GM12872 (cell line): ENCODE data around the gene DNMT3B.

Source experiments
- TF ChIP-seq, protein P1 (sequence below): IDR thresholded peaks from 3 replicates; pipeline ENCODE4 v1.5.1; 2011; ENCODE audit warnings: low read depth, mild to moderate bottlenecking, low read length, moderate library complexity; ENCODE audit not compliant: insufficient read depth

DNMT3B gene

DNA sequence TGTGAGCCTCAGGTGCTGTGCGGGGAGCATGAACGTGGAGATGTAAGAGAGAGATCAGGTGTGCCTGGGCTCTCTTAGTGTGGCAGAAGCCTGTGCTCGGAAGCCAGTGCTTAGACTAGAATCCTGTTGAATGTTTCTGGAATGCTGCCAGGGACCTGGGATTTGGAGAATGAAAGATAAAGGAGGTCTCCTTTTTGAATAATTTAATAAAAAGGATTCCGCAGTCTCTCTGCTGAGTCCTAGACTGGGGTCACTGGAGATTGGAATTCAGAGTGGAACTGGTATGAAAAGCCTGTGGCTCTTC lies 77.7 kb downstream of the DNMT3B start:
- TF ChIP-seq, protein P1, sequence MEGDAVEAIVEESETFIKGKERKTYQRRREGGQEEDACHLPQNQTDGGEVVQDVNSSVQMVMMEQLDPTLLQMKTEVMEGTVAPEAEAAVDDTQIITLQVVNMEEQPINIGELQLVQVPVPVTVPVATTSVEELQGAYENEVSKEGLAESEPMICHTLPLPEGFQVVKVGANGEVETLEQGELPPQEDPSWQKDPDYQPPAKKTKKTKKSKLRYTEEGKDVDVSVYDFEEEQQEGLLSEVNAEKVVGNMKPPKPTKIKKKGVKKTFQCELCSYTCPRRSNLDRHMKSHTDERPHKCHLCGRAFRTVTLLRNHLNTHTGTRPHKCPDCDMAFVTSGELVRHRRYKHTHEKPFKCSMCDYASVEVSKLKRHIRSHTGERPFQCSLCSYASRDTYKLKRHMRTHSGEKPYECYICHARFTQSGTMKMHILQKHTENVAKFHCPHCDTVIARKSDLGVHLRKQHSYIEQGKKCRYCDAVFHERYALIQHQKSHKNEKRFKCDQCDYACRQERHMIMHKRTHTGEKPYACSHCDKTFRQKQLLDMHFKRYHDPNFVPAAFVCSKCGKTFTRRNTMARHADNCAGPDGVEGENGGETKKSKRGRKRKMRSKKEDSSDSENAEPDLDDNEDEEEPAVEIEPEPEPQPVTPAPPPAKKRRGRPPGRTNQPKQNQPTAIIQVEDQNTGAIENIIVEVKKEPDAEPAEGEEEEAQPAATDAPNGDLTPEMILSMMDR, result no peak

DNA sequence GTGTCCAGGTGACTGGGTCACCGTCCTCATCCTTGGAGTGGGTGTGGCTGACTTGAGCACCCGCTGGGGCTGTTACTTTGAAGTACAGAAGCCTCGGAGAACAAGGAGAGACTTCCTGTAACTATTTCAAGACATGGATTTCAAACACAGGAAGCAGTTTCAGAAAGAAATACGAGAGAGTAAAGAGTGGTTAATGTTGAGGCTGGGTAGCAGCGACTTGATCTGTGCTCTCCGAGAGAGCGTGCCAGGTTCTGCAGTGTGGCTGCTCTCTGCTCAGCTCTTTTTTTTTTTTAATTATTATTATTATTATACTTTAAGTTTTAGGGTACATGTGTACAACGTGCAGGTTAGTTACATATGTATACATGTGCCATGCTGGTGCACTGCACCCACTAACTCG lies 79.0 kb downstream of the DNMT3B start:
- TF ChIP-seq, protein P1, result no peak

DNA sequence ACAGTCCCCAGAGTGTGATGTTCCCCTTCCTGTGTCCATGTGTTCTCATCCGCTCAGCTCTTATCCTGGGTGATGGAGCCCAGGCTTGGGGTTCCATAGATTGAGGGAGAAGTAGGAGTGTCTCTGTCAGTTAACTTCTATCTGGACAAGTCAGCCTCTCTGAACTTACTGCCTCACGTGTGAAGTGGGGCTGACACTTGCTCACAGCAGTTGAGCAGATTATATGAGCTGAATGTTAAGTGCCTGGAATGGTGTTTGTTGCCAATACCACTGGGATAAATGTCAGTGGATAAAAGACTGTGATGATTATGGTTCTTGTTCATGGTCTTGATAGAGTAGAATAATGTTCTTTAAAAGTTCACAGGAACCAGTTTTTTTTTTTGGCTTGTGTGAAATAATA lies 79.4 kb downstream of the DNMT3B start:
- TF ChIP-seq, protein P1, result no peak

DNA sequence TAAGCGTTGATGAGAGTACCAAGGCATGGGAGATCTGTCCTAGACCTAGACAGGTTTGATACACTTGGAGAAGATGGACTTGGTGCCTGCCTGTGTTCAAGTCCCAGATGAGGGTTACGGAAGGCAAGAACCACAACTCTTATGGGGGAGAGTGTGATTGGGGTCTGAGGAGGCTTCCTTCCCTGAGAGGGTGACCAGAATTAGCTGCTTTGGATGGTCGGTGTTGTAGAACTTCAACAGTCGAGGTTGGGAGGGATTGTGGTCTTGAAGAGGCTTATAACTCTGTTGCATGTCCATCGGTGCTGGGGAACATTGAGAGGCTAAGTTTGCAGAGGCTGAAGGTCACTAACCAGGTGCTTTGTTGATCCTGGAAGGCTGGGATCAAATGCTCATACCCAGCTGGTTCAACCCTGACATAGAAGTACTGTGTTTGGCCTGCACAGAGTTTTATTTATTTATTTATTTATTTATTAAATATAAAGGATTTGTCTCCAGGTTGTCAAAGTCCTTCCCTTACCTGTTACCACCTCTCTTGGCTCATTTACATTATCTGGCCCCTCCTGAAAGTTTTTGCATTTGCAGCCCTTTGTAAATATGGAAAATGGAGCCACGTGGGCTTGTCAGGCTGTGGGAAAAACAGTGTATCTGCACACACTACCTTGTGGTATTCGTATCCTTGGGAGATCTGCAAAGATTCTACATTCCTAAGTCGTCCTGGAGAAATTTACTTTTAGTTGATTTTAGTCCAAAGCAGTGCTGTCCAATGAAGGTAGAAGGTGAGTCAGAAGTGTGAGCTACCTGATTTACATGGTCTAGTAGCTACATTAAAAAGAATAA lies 80.7 kb downstream of the DNMT3B start:
- TF ChIP-seq, protein P1, result no peak

DNA sequence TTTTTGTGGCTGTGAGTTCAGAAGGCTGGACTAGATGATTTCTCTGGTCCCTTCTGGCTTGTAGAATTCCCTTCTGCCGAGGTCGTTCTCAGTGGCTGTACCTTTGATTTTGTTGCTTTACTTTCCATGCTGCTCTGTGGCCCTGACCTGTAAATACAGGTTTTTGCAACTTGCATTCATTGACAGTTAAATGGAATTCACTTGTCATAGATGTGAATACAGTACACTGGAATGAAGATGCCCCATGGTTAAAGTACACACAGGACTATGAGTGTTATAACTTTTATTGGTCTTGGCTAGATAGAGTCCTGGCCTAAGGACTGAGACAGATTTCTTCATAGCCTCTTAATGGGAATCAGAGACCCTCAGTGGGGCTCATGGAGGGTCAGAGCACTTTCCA lies 83.6 kb downstream of the DNMT3B start:
- TF ChIP-seq, protein P1, result no peak

DNA sequence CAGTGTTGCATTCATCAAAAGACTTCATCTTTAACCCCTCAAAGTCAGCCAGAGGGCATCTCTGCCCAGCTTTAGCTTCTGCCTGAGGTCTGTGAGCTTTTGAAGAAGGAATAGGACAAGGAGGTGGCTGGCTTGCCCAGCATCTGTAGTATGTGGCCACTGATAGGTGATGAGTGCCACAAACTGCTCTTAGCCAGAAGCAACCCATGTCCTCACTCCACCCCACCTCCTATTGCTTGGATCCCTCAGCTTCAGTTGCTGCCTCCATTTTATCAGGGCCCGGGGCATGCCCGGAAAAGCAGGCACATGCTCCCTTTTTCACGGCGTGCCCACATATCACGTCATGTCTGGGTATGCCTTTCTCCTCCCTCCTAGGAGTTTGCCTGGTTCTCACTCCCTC lies 84.7 kb downstream of the DNMT3B start:
- TF ChIP-seq, protein P1, result no peak

DNA sequence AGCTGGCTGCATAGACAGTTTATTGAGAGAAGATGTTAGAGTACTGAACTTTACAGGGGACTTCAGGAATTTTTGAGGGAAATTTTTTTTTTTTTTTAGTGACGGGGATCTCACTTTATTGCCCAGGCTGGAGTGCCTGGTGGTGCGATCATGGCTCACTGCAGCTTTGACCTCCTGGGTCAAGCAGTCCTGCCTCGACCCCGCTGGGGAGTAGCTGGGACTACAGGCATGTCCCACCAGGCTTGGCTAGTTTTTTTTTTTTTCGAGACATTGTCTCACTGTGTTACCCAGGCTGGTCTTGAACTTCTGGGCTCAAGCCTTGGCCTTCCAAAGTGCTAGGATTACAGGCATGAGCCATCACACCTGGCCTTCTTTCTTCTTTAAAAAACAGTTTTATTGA lies 85.8 kb downstream of the DNMT3B start:
- TF ChIP-seq, protein P1, result no peak
